OCI-LY1 (cell line): ENCODE results near the gene HTD2.

Experiments used
- H2AFZ ChIP-seq: fragments of 200-600 bp; sonication (generic), shearing (Covaris generic); 2 replicates; pipeline ENCODE4 v1.6.0; 2014; ENCODE audit warnings: antibody characterized with exemption, mild to moderate bottlenecking, low read length
- H3F3A ChIP-seq: fragments of 200-600 bp; sonication (generic), shearing (Covaris generic); 2 replicates; pipeline ENCODE4 v1.6.0; 2014; ENCODE audit warnings: mild to moderate bottlenecking, antibody characterized with exemption, low read length, moderate library complexity; ENCODE audit not compliant: insufficient read depth
- H3K27ac ChIP-seq: fragments of 200-600 bp; sonication (generic); 2 replicates; pipeline ENCODE4 v1.5.1; 2014; ENCODE audit warnings: low read length, mixed run types, mild to moderate bottlenecking, low read depth; ENCODE audit not compliant: poor library complexity, severe bottlenecking
- H3K27me3 ChIP-seq: fragments of 200-600 bp; sonication (generic); 2 replicates; pipeline ENCODE4 v1.6.0; 2014; ENCODE audit warnings: antibody characterized with exemption, mild to moderate bottlenecking, low read length, moderate library complexity; ENCODE audit not compliant: insufficient read depth
- H3K36me3 ChIP-seq: fragments of 200-600 bp; sonication (generic); 2 replicates; pipeline ENCODE4 v1.6.1; 2014; ENCODE audit warnings: mild to moderate bottlenecking, antibody characterized with exemption, low read length, moderate library complexity, mixed read lengths; ENCODE audit not compliant: insufficient read depth
- H3K4me1 ChIP-seq: fragments of 200-600 bp; sonication (generic); 2 replicates; pipeline ENCODE4 v1.5.1; 2014; ENCODE audit warnings: mild to moderate bottlenecking, low read length, moderate library complexity; ENCODE audit not compliant: insufficient read depth, severe bottlenecking
- H3K4me2 ChIP-seq: fragments of 200-600 bp; sonication (generic), shearing (Covaris generic); 2 replicates; pipeline ENCODE4 v1.6.1; 2014; ENCODE audit warnings: low read length
- H3K4me3 ChIP-seq: fragments of 200-600 bp; sonication (generic); 2 replicates; pipeline ENCODE4 v1.5.1; 2014; ENCODE audit warnings: low read length, low read depth, mild to moderate bottlenecking, mixed read lengths; ENCODE audit not compliant: poor library complexity, severe bottlenecking
- H3K79me2 ChIP-seq: fragments of 200-600 bp; shearing (Covaris generic); 2 replicates; pipeline ENCODE4 v1.6.1; 2016; ENCODE audit warnings: mixed run types, low read length, mixed read lengths; ENCODE audit not compliant: insufficient read depth
- H3K9ac ChIP-seq: fragments of 200-600 bp; sonication (generic), shearing (Covaris generic); 2 replicates; pipeline ENCODE4 v1.6.1; 2014; ENCODE audit warnings: mild to moderate bottlenecking, low read length, mixed read lengths
- H3K9me2 ChIP-seq: fragments of 200-600 bp; sonication (generic), shearing (Covaris generic); 2 replicates; pipeline ENCODE4 v1.6.1; 2014; ENCODE audit warnings: low read depth, mild to moderate bottlenecking, low read length, mixed read lengths
- H3K9me3 ChIP-seq: fragments of 200-600 bp; shearing (Covaris generic); 2 replicates; pipeline ENCODE4 v1.6.1; 2014; ENCODE audit warnings: low read length, mixed read lengths
- H4K20me1 ChIP-seq: fragments of 200-600 bp; sonication (generic), shearing (Covaris generic); 2 replicates; pipeline ENCODE4 v1.6.0; 2016; ENCODE audit warnings: mild to moderate bottlenecking, low read length; ENCODE audit not compliant: insufficient read depth
- CTCF ChIP-seq: fragments of 200-600 bp; sonication (generic), shearing (Covaris generic); IDR thresholded peaks from 2 replicates; pipeline ENCODE4 v1.5.1; 2017; ENCODE audit warnings: mild to moderate bottlenecking, antibody characterized with exemption, low read length, moderate library complexity, mixed read lengths
- EZH2 ChIP-seq: fragments of 200-600 bp; sonication (generic), shearing (Covaris generic); IDR thresholded peaks from 2 replicates; pipeline ENCODE4 v1.8.0; 2017; ENCODE audit warnings: borderline replicate concordance, mixed run types, mild to moderate bottlenecking, antibody characterized with exemption, low read length, moderate library complexity, mixed read lengths

The HTD2 gene

DNA sequence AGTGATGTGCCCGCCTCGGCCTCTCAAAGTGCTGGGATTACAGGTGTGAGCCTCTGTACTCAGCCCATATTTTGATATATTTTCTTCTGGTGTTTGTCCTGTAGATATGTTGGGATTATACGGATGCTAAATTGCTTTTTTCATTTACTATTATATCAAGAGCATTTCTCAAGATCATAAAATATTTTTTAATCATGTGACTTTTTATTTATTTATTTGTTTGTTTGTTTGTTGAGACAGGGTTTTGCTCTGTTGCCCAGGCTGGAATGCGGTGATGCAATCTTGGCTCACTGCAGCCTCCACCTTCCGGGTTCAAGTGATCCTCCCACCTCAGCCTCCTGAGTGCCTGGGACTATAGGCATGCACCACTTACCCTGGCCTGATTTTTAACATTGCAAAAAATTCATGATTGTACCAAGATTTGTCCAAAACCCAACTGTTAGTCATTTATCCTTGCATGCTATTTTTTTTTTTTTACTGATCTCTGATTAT is 23.6 kb downstream of the HTD2 start:
- no peak overlapping the region for H3K4me3 ChIP-seq
- H3K4me2 ChIP-seq: no peak overlapping the region
- H3K79me2 ChIP-seq: peaks cover 26% of the 10 kb centered on the region
- H3K9ac ChIP-seq: no peak overlapping the region
- H3K9me3 ChIP-seq: no peaks in the 10 kb centered on the region
- no peaks in the 10 kb centered on the region for H4K20me1 ChIP-seq
- H2AFZ ChIP-seq: no peak overlapping the region
- no peaks in the 10 kb centered on the region for H3K27me3 ChIP-seq
- H3K4me1 ChIP-seq: peaks cover 41% of the 10 kb centered on the region
- peak overlapping the region; percentile 84 for H3K27ac ChIP-seq
- peaks cover 6% of the 10 kb centered on the region; the same call in 1 of the 2 replicates for H3K36me3 ChIP-seq
- peaks cover 5% of the 10 kb centered on the region; the same call in 1 of the 2 replicates for H3F3A ChIP-seq
- H3K9me2 ChIP-seq: no peaks in the 10 kb centered on the region
- TF ChIP-seq EZH2: no peak

DNA sequence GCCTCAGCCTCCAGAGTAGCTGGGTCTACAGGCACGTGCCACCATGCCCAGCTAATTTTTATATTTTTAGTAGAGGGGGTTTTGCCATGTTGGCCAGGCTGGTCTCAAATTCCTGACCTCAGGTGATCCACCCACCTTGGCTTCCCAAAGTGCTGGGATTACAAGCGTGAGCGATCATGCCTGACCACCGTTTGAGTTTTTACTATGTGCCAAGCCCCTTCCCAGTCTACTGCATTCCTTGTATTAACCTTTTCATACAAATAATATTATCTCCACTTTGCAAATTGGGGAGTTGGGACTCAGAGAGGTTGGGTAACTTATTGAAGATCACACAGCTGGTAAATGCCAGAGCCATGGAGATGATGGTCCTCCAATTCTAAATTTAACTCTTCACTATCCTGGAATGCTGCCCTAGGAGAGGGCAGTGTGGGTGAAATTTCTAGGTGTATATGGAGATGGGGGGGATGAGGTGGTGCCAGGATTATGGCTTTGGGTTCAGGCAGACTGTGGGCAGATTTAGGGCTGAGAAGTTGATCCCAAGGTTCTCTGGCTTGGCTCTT is 25.4 kb downstream of the HTD2 start:
- Histone ChIP-seq H2AFZ (no peak overlapping the region), H3K9ac (peak overlapping the region; percentile 86)

GRCh38 chr3:58332575-58333188 is 26.4 kb downstream of the HTD2 start, which contains the start of gene PXK:
PXK (plus strand) TSS chr3:58332892; CDS start chr3:58332989, 97 bp downstream.
- H3K4me1 ChIP-seq: peaks cover 51% of the 10 kb centered on the region
- peaks cover 27% of the 10 kb centered on the region for H3K36me3 ChIP-seq

More for the DNA sequence above, 25.4 kb downstream of the HTD2 start:
- Histone ChIP-seq H3F3A (peaks cover 5% of the 10 kb centered on the region; the same call in 1 of the 2 replicates), H3K27ac (peak overlapping the region; percentile 84), H3K9me2 (no peaks in the 10 kb centered on the region), H3K9me3 (no peaks in the 10 kb centered on the region), H3K36me3 (peaks cover 17% of the 10 kb centered on the region; the same call in 1 of the 2 replicates), H3K27me3 (no peaks in the 10 kb centered on the region), H4K20me1 (no peaks in the 10 kb centered on the region), H3K4me2 (peak overlapping the region; percentile 95), H3K4me3 (peak overlapping the region; percentile 98), H3K79me2 (peaks cover 42% of the 10 kb centered on the region), H3K4me1 (peaks cover 42% of the 10 kb centered on the region)
- TF ChIP-seq CTCF (no peak), EZH2 (no peak)

More at GRCh38 chr3:58332575-58333188, 26.4 kb downstream of the HTD2 start, which contains the start of gene PXK:
- peak within 1 kb of the TSS; percentile 95 for H3K4me2 ChIP-seq
- peaks cover 52% of the 10 kb centered on the region for H3K79me2 ChIP-seq
- H3K9me3 ChIP-seq: no peaks in the 10 kb centered on the region
- peak within 1 kb of the TSS; percentile 86 for H3K9ac ChIP-seq
- no peaks in the 10 kb centered on the region for H3K27me3 ChIP-seq
- no peaks in the 10 kb centered on the region for H4K20me1 ChIP-seq
- H2AFZ ChIP-seq: no peak within 1 kb of the TSS
- H3K4me3 ChIP-seq: peak within 1 kb of the TSS; percentile 98
- H3F3A ChIP-seq: peaks cover 5% of the 10 kb centered on the region; the same call in 1 of the 2 replicates
- H3K27ac ChIP-seq: peak within 1 kb of the TSS; percentile 92
- no peaks in the 10 kb centered on the region for H3K9me2 ChIP-seq
- TF ChIP-seq EZH2: no peak
- TF ChIP-seq CTCF: peak; percentile 17; the same call in 1 of the 2 replicates
